GM23338 (cell line): Measurements from ENCODE around the gene HSP90B1. TPM values are rescaled to one million over a fixed set of nuclear protein-coding genes. Genes with fewer than 3 reads are reported as not detected.

Experiments used
- ATAC-seq: fragments of 200-7000 bp; cut with Tn5 transposase; 3 replicates; pipeline ENCODE4 v1.9.1; 2020
- DNase-seq: peaks from one replicate; pipeline ENCODE4 v3.0.0-alpha.2; 2015; ENCODE audit warnings: low spot score
- H2AFZ ChIP-seq: fragments of 200-600 bp; sonication (generic); 2 replicates; pipeline ENCODE4 v1.8.0; 2016; ENCODE audit warnings: antibody characterized with exemption, mild to moderate bottlenecking, moderate library complexity
- H3F3A ChIP-seq: fragments of 200-600 bp; sonication (generic); replicated peaks from 2 replicates; pipeline ENCODE4 v1.8.0; 2017; ENCODE audit warnings: antibody characterized with exemption, mixed run types, low read depth
- H3K27ac ChIP-seq: fragments of 200-600 bp; sonication (generic); 2 replicates; pipeline ENCODE4 v1.6.1; 2016; ENCODE audit warnings: low read depth
- H3K27me3 ChIP-seq: fragments of 200-600 bp; sonication (generic); 2 replicates; pipeline ENCODE4 v1.8.0; 2016; ENCODE audit warnings: mild to moderate bottlenecking, mixed run types, moderate library complexity; ENCODE audit not compliant: insufficient read depth
- H3K36me3 ChIP-seq: fragments of 200-600 bp; sonication (generic); 2 replicates; pipeline ENCODE4 v1.8.0; 2016; ENCODE audit warnings: mild to moderate bottlenecking; ENCODE audit not compliant: insufficient read depth
- H3K4me1 ChIP-seq: fragments of 200-600 bp; sonication (generic); 2 replicates; pipeline ENCODE4 v1.8.0; 2016; ENCODE audit warnings: mild to moderate bottlenecking, moderate library complexity; ENCODE audit not compliant: insufficient read depth
- H3K4me2 ChIP-seq: fragments of 200-600 bp; sonication (generic); 2 replicates; pipeline ENCODE4 v1.7.1; 2017; ENCODE audit warnings: mixed run types
- H3K4me3 ChIP-seq: fragments of 200-600 bp; sonication (generic); 2 replicates; pipeline ENCODE4 v1.6.1; 2016; ENCODE audit warnings: mixed run types
- H3K79me2 ChIP-seq: fragments of 200-600 bp; sonication (generic); replicated peaks from 2 replicates; pipeline ENCODE4 v1.8.0; 2017; ENCODE audit warnings: mild to moderate bottlenecking; ENCODE audit not compliant: insufficient read depth
- H3K9me2 ChIP-seq: fragments of 200-600 bp; sonication (generic); 2 replicates; pipeline ENCODE4 v1.8.0; 2017; ENCODE audit not compliant: insufficient read depth
- H4K20me1 ChIP-seq: fragments of 200-600 bp; sonication (generic); replicated peaks from 2 replicates; pipeline ENCODE4 v1.8.0; 2017; ENCODE audit warnings: mild to moderate bottlenecking; ENCODE audit not compliant: insufficient read depth
- H3K27ac Mint-ChIP-seq: 2 replicates; pipeline ENCODE4 v1.8.0; 2020; ENCODE audit warnings: inconsistent platforms, mild to moderate bottlenecking, moderate library complexity, mixed read lengths
- H3K27me3 Mint-ChIP-seq: 3 replicates; pipeline ENCODE4 v1.8.0; 2022; ENCODE audit warnings: low read depth, mild to moderate bottlenecking, moderate library complexity, mixed read lengths, inconsistent platforms; ENCODE audit not compliant: insufficient read depth, poor library complexity
- H3K36me3 Mint-ChIP-seq: 3 replicates; pipeline ENCODE4 v1.8.0; 2021; ENCODE audit warnings: low read depth, mild to moderate bottlenecking, inconsistent platforms, moderate library complexity, mixed read lengths
- H3K4me1 Mint-ChIP-seq: 3 replicates; pipeline ENCODE4 v1.8.0; 2020; ENCODE audit warnings: mild to moderate bottlenecking, inconsistent platforms, mixed read lengths
- H3K4me3 Mint-ChIP-seq: 3 replicates; pipeline ENCODE4 v1.8.0; 2021; ENCODE audit warnings: moderate library complexity, mild to moderate bottlenecking, inconsistent platforms, mixed read lengths
- H3K9me3 Mint-ChIP-seq: 3 replicates; pipeline ENCODE4 v1.8.0; 2020; ENCODE audit warnings: moderate library complexity, mild to moderate bottlenecking, inconsistent platforms, mixed read lengths
- CREB1 ChIP-seq: fragments of 250-450 bp; sonication (Bioruptor Pico); IDR thresholded peaks from 2 replicates; pipeline ENCODE4 v1.5.0; 2020; ENCODE audit warnings: low read depth, mild to moderate bottlenecking, moderate library complexity
- CTCF ChIP-seq, 2 experiments: fragments of 200-600 bp in 1 of 2; sonication (generic) in 1 of 2; conservative IDR thresholded peaks; 2 replicates each; pipeline versions ENCODE4 v1.5.1 to v1.6.1; 2016 to 2017; ENCODE audit warnings: antibody characterized with exemption in 2 of 2, low read depth in 2 of 2, mild to moderate bottlenecking in 2 of 2, moderate library complexity in 1 of 2
- ETS1 ChIP-seq: IDR thresholded peaks from 2 replicates; pipeline ENCODE4 v1.6.1; 2016; ENCODE audit warnings: antibody characterized with exemption
- EZH2 ChIP-seq: fragments of 200-600 bp; sonication (generic); IDR thresholded peaks from one replicate; pipeline ENCODE4 v1.8.0; 2017; ENCODE audit warnings: antibody characterized with exemption, mild to moderate bottlenecking, low read depth; ENCODE audit not compliant: unreplicated experiment
- EZH2phosphoT487 ChIP-seq: fragments of 200-600 bp; sonication (generic); IDR thresholded peaks from one replicate; pipeline ENCODE4 v1.8.1; 2018; ENCODE audit warnings: antibody characterized with exemption; ENCODE audit not compliant: unreplicated experiment
- JUNB ChIP-seq: IDR thresholded peaks from one replicate; pipeline ENCODE4 v1.6.1; 2016; ENCODE audit warnings: antibody characterized with exemption; ENCODE audit not compliant: unreplicated experiment
- NANOG ChIP-seq: IDR thresholded peaks from 2 replicates; pipeline ENCODE4 v1.6.1; 2016; ENCODE audit warnings: antibody characterized with exemption, borderline replicate concordance
- POLR2AphosphoS5 ChIP-seq: IDR thresholded peaks from 2 replicates; pipeline ENCODE4 v1.6.1; 2016; ENCODE audit warnings: antibody characterized with exemption, low read depth
- REST ChIP-seq: IDR thresholded peaks from one replicate; pipeline ENCODE4 v1.6.1; 2018; ENCODE audit warnings: antibody characterized with exemption; ENCODE audit not compliant: unreplicated experiment
- STAT1 ChIP-seq: IDR thresholded peaks from one replicate; pipeline ENCODE4 v1.6.1; 2016; ENCODE audit warnings: antibody characterized with exemption; ENCODE audit not compliant: unreplicated experiment
- ZNF114 ChIP-seq: fragments of 250-450 bp; sonication (Bioruptor Pico); IDR thresholded peaks from 2 replicates; pipeline ENCODE4 v1.5.0; 2020; ENCODE audit warnings: mild to moderate bottlenecking, moderate library complexity
- ZNF331 ChIP-seq: fragments of 250-450 bp; sonication (Bioruptor Pico); IDR thresholded peaks from 2 replicates; pipeline ENCODE4 v1.5.0; 2020; ENCODE audit warnings: low read depth, mild to moderate bottlenecking, moderate library complexity
- ZNF462 ChIP-seq: fragments of 250-450 bp; sonication (Bioruptor Pico); IDR thresholded peaks from 2 replicates; pipeline ENCODE4 v1.5.0; 2020; ENCODE audit warnings: mild to moderate bottlenecking, moderate library complexity
- polyA plus RNA-seq: library from polyadenylated mRNA; unstranded; fragments of >200 nt; fragmentation: Nextera tagmentation; extraction: Ambion mirVana; gene quantifications from 2 replicates; pipeline ENCODE4 v1.2.1, GENCODE V29; 2016
- total RNA-seq: library from RNA; depleted of rRNA; stranded (reverse); fragments of >200 nt; shearing (Covaris generic); gene quantifications from 2 replicates; pipeline ENCODE4 v1.2.3, GENCODE V29; 2014

The HSP90B1 gene
- total and polyA plus RNA-seq, 2 experiments from 2014 or later, result 605 to 1,312 TPM

- peaks cover 17% of the 10 kb centered on the region for H3K4me1 Mint-ChIP-seq
- no peak overlapping the region for H3K4me3 Mint-ChIP-seq
- H3K27ac ChIP-seq, result no peak overlapping the region
- H3F3A ChIP-seq, result peaks cover 4% of the 10 kb centered on the region; the same call in 1 of the 2 replicates
- H3K27ac Mint-ChIP-seq, result no peak overlapping the region; the same call in 1 of the 2 replicates
- no peak overlapping the region for H2AFZ ChIP-seq
- no peak overlapping the region for H3K4me2 ChIP-seq
- H3K79me2 ChIP-seq, result peaks cover 39% of the 10 kb centered on the region
- no peaks in the 10 kb centered on the region for H3K9me2 ChIP-seq
- H3K36me3 ChIP-seq, result no peaks in the 10 kb centered on the region
- H3K36me3 Mint-ChIP-seq, result peaks cover 17% of the 10 kb centered on the region
- TF ChIP-seq STAT1, result no peak
- no peak for TF ChIP-seq NANOG
- no peak for TF ChIP-seq CTCF (conservative IDR thresholded peaks at IDR 0.05; ENCODE audit: low read depth in 2 of 2)
- no peak for TF ChIP-seq ZNF462 (CRISPR knock-in tag)
- TF ChIP-seq ZNF331, result no peak
- TF ChIP-seq POLR2AphosphoS5, result no peak
- TF ChIP-seq EZH2, result no peak
- no peak for TF ChIP-seq EZH2phosphoT487
- no peak for TF ChIP-seq JUNB
- no peak for TF ChIP-seq REST
- no peak for TF ChIP-seq CREB1 (CRISPR knock-in tag)
- no peak for TF ChIP-seq ETS1
- no peak for TF ChIP-seq ZNF114
- no peak for ATAC-seq
- H4K20me1 ChIP-seq, result no peaks in the 10 kb centered on the region
- peaks cover 7% of the 10 kb centered on the region; the same call in 1 of the 2 replicates for H3K4me1 ChIP-seq
- H3K27me3 ChIP-seq, result no peaks in the 10 kb centered on the region
- peaks cover 10% of the 10 kb centered on the region for H3K27me3 Mint-ChIP-seq
- no peaks in the 10 kb centered on the region for H3K9me3 Mint-ChIP-seq
- peak; percentile 43 for DNase-seq
- H3K4me3 ChIP-seq, result no peak overlapping the region
Measured at GRCh38 chr12:103962493-103962892, 32.3 kb downstream of the HSP90B1 start.
